Ovary (tissue), 9 donors: Measurements from ENCODE around the gene KCNQ5. TPM values are rescaled to one million over a fixed set of nuclear protein-coding genes. Genes with fewer than 3 reads are reported as not detected.

ENCODE experiments used
- DNase-seq, 5 donors: peaks; one replicate each; pipeline ENCODE4 v3.0.0-alpha.2; 2019 to 2020
- H3K27ac ChIP-seq, 2 donors: fragments of 200-600 bp; one replicate each; pipeline versions ENCODE4 v1.5.1 to v1.8.0; 2019 to 2022
- H3K27me3 ChIP-seq: fragments of 200-600 bp; one replicate; pipeline ENCODE4 v1.8.0; 2022
- H3K36me3 ChIP-seq: fragments of 200-600 bp; sonication (generic); one replicate; pipeline ENCODE4 v1.5.1; 2019
- H3K4me1 ChIP-seq: one replicate; pipeline ENCODE4 v1.8.1; 2013; ENCODE audit warnings: mild to moderate bottlenecking, moderate library complexity; ENCODE audit not compliant: insufficient read depth
- H3K4me3 ChIP-seq: fragments of 200-600 bp; sonication (generic); one replicate; pipeline ENCODE4 v1.5.1; 2017
- H3K9me3 ChIP-seq, 2 donors: fragments of 200-600 bp in 1 of 2; sonication (generic) in 1 of 2; one replicate each; pipeline versions ENCODE4 v1.5.1 to v1.8.1; 2013 to 2019; ENCODE audit warnings: mild to moderate bottlenecking in 1 of 2, moderate library complexity in 1 of 2
- EP300 ChIP-seq: sonication (generic); formaldehyde crosslinking; IDR thresholded peaks from one replicate; pipeline ENCODE4 v1.6.1; 2017; ENCODE audit warnings: antibody characterized with exemption
- POLR2A ChIP-seq: fragments of 450-650 bp; IDR thresholded peaks from one replicate; pipeline ENCODE4 v1.6.1; 2017; ENCODE audit warnings: antibody characterized with exemption, mild to moderate bottlenecking, moderate library complexity
- WGBS, 3 donors: extraction: QIAGEN DNeasy Blood & Tissue Kit in 1 of 3; methylation state at CpG; one replicate each; pipeline versions ENCODE4 v1.1.5 to v1.1.7; 2013 to 2017; 5-methylcytosine and 5-hydroxymethylcytosine counted together
- intact Hi-C, 4 donors: fragments of 100-400 bp; cut with DNase I; formaldehyde crosslinking; loops; one replicate each; pipeline versions ENCODE4 v1.11.0 to v1.15.1; 2022 to 2023
- polyA plus RNA-seq, 2 donors: library from polyadenylated mRNA; stranded (reverse); fragments of 200-250 nt in 1 of 2; fragments of 350-450 nt in 1 of 2; fragmentation: Illumina TruSeq in 1 of 2; extraction: RNeasy Lipid Tissue Mini Kit (QIAGEN cat#74804) in 1 of 2; gene quantifications; one replicate each; pipeline ENCODE4 v1.2.3, GENCODE V29; 2013 to 2014
- total RNA-seq, 7 donors: library from RNA; depleted of rRNA in 2 of 7; stranded (reverse); fragments of >200 nt in 2 of 7; fragmentation: NEBNext Ultra II Directional in 3 of 7; extraction: Animal tissue kit (Norgen Biotek cat#: 25700) in 3 of 7; gene quantifications; one replicate each; pipeline versions ENCODE4 v1.1.0 to v1.2.4, GENCODE V29; 2016 to 2023
- TF ChIP-seq, protein P1 (sequence below), 3 donors: fragments of 450-650 bp in 2 of 3; fragments of 200-600 bp in 1 of 3; IDR thresholded peaks; one replicate each; pipeline versions ENCODE4 v1.5.1 to v1.8.0; 2016 to 2022; ENCODE audit warnings: antibody characterized with exemption in 3 of 3, mild to moderate bottlenecking in 1 of 3
- donor health status: DM: no; HTN: no; CAD: no; lungs with moderate emphysema.
- donor health status: DM: no; HTN: no; CAD: no.
- donor health status: Bipolar disorder and iron deficiency.
- donor health status: DM: yes; HTN: yes; CAD: no.
- donor health status: DM: no; HTN: no; CAD: no.
- donor health status: DM: yes; HTN: yes; CAD: no.

The KCNQ5 gene
- total and polyA plus RNA-seq, 9 donors = 0.02 to 0.80 (median 0.15) TPM; not detected in 2

- no peaks in the 10 kb centered on the region for H3K27me3 ChIP-seq
- TF ChIP-seq, protein P1, sequence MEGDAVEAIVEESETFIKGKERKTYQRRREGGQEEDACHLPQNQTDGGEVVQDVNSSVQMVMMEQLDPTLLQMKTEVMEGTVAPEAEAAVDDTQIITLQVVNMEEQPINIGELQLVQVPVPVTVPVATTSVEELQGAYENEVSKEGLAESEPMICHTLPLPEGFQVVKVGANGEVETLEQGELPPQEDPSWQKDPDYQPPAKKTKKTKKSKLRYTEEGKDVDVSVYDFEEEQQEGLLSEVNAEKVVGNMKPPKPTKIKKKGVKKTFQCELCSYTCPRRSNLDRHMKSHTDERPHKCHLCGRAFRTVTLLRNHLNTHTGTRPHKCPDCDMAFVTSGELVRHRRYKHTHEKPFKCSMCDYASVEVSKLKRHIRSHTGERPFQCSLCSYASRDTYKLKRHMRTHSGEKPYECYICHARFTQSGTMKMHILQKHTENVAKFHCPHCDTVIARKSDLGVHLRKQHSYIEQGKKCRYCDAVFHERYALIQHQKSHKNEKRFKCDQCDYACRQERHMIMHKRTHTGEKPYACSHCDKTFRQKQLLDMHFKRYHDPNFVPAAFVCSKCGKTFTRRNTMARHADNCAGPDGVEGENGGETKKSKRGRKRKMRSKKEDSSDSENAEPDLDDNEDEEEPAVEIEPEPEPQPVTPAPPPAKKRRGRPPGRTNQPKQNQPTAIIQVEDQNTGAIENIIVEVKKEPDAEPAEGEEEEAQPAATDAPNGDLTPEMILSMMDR (IDR thresholded peaks at IDR 0.05) = no peak
- TF ChIP-seq EP300 (no peak), POLR2A (no peak)
- WGBS, 3 donors = 68 to 86% (median 76%) methylated on average over 4 of the region's 4 CpGs
- H3K4me1 ChIP-seq = no peaks in the 10 kb centered on the region
- intact Hi-C loops = no loop called here
- H3K27ac ChIP-seq = no peak overlapping the region
- no peak for DNase-seq
- no peaks in the 10 kb centered on the region for H3K9me3 ChIP-seq
- H3K4me3 ChIP-seq = no peak overlapping the region
- no peaks in the 10 kb centered on the region for H3K36me3 ChIP-seq
Observed at GRCh38 chr6:73143551-73143950, 521.7 kb downstream of the KCNQ5 start.

- no peak for DNase-seq
- Histone ChIP-seq H3K27me3 (no peaks in the 10 kb centered on the region), H3K36me3 (no peaks in the 10 kb centered on the region), H3K4me1 (no peaks in the 10 kb centered on the region), H3K27ac (no peak overlapping the region), H3K4me3 (no peak overlapping the region), H3K9me3 (no peaks in the 10 kb centered on the region)
- intact Hi-C loops = no loop called here
- TF ChIP-seq POLR2A (no peak), EP300 (no peak)
- TF ChIP-seq, protein P1 (IDR thresholded peaks at IDR 0.05) = no peak
Observed at GRCh38 chr6:73144516-73144915, 522.7 kb downstream of the KCNQ5 start.

DNA sequence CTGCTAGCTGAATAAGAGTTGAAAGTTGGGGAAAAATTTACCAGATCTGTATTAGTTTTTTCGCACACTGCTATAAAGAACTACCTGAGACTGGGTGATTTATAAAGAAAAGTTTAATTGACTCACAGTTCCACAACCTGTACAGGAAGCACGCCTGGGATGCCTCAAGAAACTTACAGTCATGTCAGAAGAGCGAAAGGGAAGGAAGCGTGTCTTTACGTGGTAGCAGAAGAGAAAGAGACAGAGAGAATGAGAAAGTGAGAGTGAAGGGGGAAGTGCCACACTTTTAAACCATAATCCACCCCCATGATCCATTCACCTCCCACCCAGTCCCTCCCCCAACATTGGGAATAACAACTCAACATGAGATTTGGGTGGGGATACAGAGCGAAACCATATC lies 523.8 kb downstream of the KCNQ5 start:
- Histone ChIP-seq H3K36me3 (no peaks in the 10 kb centered on the region), H3K27ac (no peak overlapping the region), H3K4me3 (no peak overlapping the region), H3K27me3 (no peaks in the 10 kb centered on the region), H3K4me1 (no peaks in the 10 kb centered on the region), H3K9me3 (no peaks in the 10 kb centered on the region)
- DNase-seq = no peak
- intact Hi-C loops = no loop called here
- TF ChIP-seq, protein P1 (IDR thresholded peaks at IDR 0.05) = no peak
- TF ChIP-seq POLR2A (no peak), EP300 (no peak)
- WGBS, 3 donors = 82 to 88% (median 83%) methylated on average over 6 of the region's 6 CpGs

- no peak for TF ChIP-seq EP300
- no peak for TF ChIP-seq POLR2A
- TF ChIP-seq, protein P1 (IDR thresholded peaks at IDR 0.05) = no peak
- no peak overlapping the region for H3K4me3 ChIP-seq
- H3K36me3 ChIP-seq = no peaks in the 10 kb centered on the region
- H3K9me3 ChIP-seq = no peaks in the 10 kb centered on the region
- H3K27ac ChIP-seq = no peak overlapping the region
- no peaks in the 10 kb centered on the region for H3K27me3 ChIP-seq
- no peak for DNase-seq
- intact Hi-C loops = no loop called here
- WGBS, 3 donors = 49 to 65% (median 64%) methylated on average over 3 of the region's 3 CpGs
- no peaks in the 10 kb centered on the region for H3K4me1 ChIP-seq
Observed at GRCh38 chr6:73151732-73152131, 529.9 kb downstream of the KCNQ5 start.

- WGBS, 3 donors = 88 to 93% (median 91%) methylated on average over 2 of the region's 2 CpGs
- intact Hi-C loops = no loop called here
Observed at GRCh38 chr6:73152556-73152955, 530.7 kb downstream of the KCNQ5 start.

More at GRCh38 chr6:73152556-73152955, 530.7 kb downstream of the KCNQ5 start:
- Histone ChIP-seq H3K36me3 (no peaks in the 10 kb centered on the region), H3K4me3 (no peak overlapping the region), H3K9me3 (no peaks in the 10 kb centered on the region), H3K27me3 (no peaks in the 10 kb centered on the region), H3K4me1 (no peaks in the 10 kb centered on the region), H3K27ac (no peak overlapping the region)
- no peak for DNase-seq
- TF ChIP-seq POLR2A (no peak), EP300 (no peak)
- TF ChIP-seq, protein P1 (IDR thresholded peaks at IDR 0.05) = no peak
